K562 (cell line): Measurements from ENCODE around the gene C16orf78. TPM values are rescaled to one million over a fixed set of nuclear protein-coding genes. Genes with fewer than 3 reads are reported as not detected.

ENCODE experiments used
- ATAC-seq: fragments of 200-7000 bp; cut with Tn5 transposase; 3 replicates; pipeline ENCODE4 v1.9.1; 2020; ENCODE audit warnings: moderate library complexity
- BruUV-seq: library from RNA; stranded (reverse); fragments of 400-500 nt; replicated peaks from 2 replicates; lab custom pipeline; 2021; lab: Mats Ljungman, UMichigan
- CTCF ChIA-PET: fragments of 300-600 bp; formaldehyde crosslinking; extraction: SDS; loops from one replicate; lab custom pipeline; 2021; ENCODE audit warnings: low intra/inter-chr PET ratio; lab: Yijun Ruan, JAX
- POLR2A ChIA-PET: fragments of 300-600, 350-650 bp; sonication (Branson Sonifier 250); formaldehyde crosslinking; extraction: SDS; loops from one replicate; lab custom pipeline; 2021; ENCODE audit warnings: antibody characterized with exemption, inconsistent platforms; lab: Yijun Ruan, JAX
- DNase-seq, 4 experiments: peaks; one replicate each; pipeline versions ENCODE4 v3.0.0 to v3.0.0-alpha.2; 2011 to 2018; ENCODE audit warnings: low spot score in 3 of 4, mixed read lengths in 3 of 4; ENCODE audit errors: extremely low read depth in 1 of 4
- FAIRE-seq: peaks from 2 replicates; lab custom pipeline; 2011; peaks lifted over from hg19 to GRCh38; lab: Jason Lieb, UNC
- H2AFZ ChIP-seq: 2 replicates; pipeline ENCODE4 v1.6.0; 2011; ENCODE audit warnings: low read depth, low read length, control low read depth, inconsistent platforms
- H3K27ac ChIP-seq: fragments of 200-600 bp; 3 replicates; pipeline ENCODE4 v1.8.0; 2011; ENCODE audit warnings: low read depth, mild to moderate bottlenecking, control low read depth, inconsistent platforms, low read length, moderate library complexity, mixed read lengths; ENCODE audit errors: extremely low read depth
- H3K27me3 ChIP-seq, 2 experiments: fragments of 300-600 bp in 1 of 2; 2 replicates in 1 of 2; 3 replicates in 1 of 2; pipeline versions ENCODE4 v1.6.0 to v1.8.0; 2011; ENCODE audit warnings: inconsistent platforms in 2 of 2, low read length in 2 of 2, mild to moderate bottlenecking in 1 of 2, mixed read lengths in 1 of 2, moderate library complexity in 1 of 2; ENCODE audit not compliant: control insufficient read depth in 2 of 2, insufficient read depth in 2 of 2
- H3K36me3 ChIP-seq: fragments of 300-600 bp; 3 replicates; pipeline ENCODE4 v1.8.0; 2011; ENCODE audit warnings: mild to moderate bottlenecking, low read length, inconsistent platforms; ENCODE audit not compliant: control insufficient read depth, insufficient read depth
- H3K4me1 ChIP-seq, 2 experiments: fragments of 200-600 bp in 1 of 2; replicated peaks in 1 of 2; 2 replicates in 1 of 2; 3 replicates in 1 of 2; pipeline versions ENCODE4 v1.5.1 to v1.8.0; 2011; ENCODE audit warnings: inconsistent platforms in 2 of 2, low read length in 2 of 2, mild to moderate bottlenecking in 1 of 2, mixed read lengths in 1 of 2, moderate library complexity in 1 of 2; ENCODE audit not compliant: control insufficient read depth in 2 of 2, insufficient read depth in 2 of 2
- H3K4me2 ChIP-seq: 2 replicates; pipeline ENCODE4 v1.6.1; 2011; ENCODE audit warnings: low read length, control low read depth, inconsistent platforms, mixed read lengths; ENCODE audit not compliant: insufficient read depth
- H3K4me3 ChIP-seq: fragments of 200-600 bp; sonication (generic), shearing (Covaris generic); 2 replicates; pipeline ENCODE4 v1.5.1; 2016; ENCODE audit warnings: control low read depth, inconsistent platforms
- H3K79me2 ChIP-seq: fragments of 200-600 bp; 3 replicates; pipeline ENCODE4 v1.8.0; 2011; ENCODE audit warnings: low read length, inconsistent platforms; ENCODE audit not compliant: control insufficient read depth, insufficient read depth
- H3K9ac ChIP-seq, 2 experiments: 2 replicates each; pipeline versions ENCODE4 v1.6.0 to v1.6.1; 2011; ENCODE audit warnings: low read depth in 2 of 2, low read length in 2 of 2, control low read depth in 1 of 2, inconsistent platforms in 1 of 2, mild to moderate bottlenecking in 1 of 2, mixed read lengths in 1 of 2; ENCODE audit not compliant: insufficient read depth in 1 of 2
- H3K9me1 ChIP-seq: one replicate; pipeline ENCODE4 v1.6.0; 2011; ENCODE audit warnings: inconsistent platforms, mild to moderate bottlenecking, low read length, moderate library complexity; ENCODE audit not compliant: control insufficient read depth, insufficient read depth
- H3K9me3 ChIP-seq: replicated peaks from 2 replicates; pipeline ENCODE4 v1.5.1; 2011; ENCODE audit warnings: low read depth, low read length, inconsistent platforms; ENCODE audit not compliant: control insufficient read depth, insufficient read depth
- H4K20me1 ChIP-seq: replicated peaks from 2 replicates; pipeline ENCODE4 v1.6.1; 2011; ENCODE audit warnings: low read length, inconsistent platforms, mixed read lengths; ENCODE audit not compliant: control insufficient read depth, insufficient read depth
- BHLHE40 ChIP-seq: IDR thresholded peaks from 2 replicates; pipeline ENCODE4 v1.6.1; 2011; ENCODE audit warnings: low read length, improper control_type of control experiment
- CTCF ChIP-seq, 3 experiments: IDR thresholded peaks in 2 of 3; conservative IDR thresholded peaks in 1 of 3; 2 replicates each; pipeline ENCODE4 v1.5.1; 2011 to 2012; ENCODE audit warnings: low read length in 3 of 3, mild to moderate bottlenecking in 3 of 3, control low read depth in 2 of 3, improper control_type of control experiment in 1 of 3, inconsistent platforms in 1 of 3, low read depth in 1 of 3, mixed read lengths in 1 of 3, moderate library complexity in 1 of 3; ENCODE audit not compliant: insufficient read depth in 2 of 3
- FOXK2 ChIP-seq, 2 experiments: fragments of 450-650 bp; IDR thresholded peaks in 1 of 2; conservative IDR thresholded peaks in 1 of 2; 2 replicates each; pipeline ENCODE4 v1.6.1; 2016; ENCODE audit warnings: low read depth in 2 of 2, mild to moderate bottlenecking in 1 of 2
- KHSRP ChIP-seq: fragments of 450-650 bp; IDR thresholded peaks from 2 replicates; pipeline ENCODE4 v1.6.1; 2017
- WGBS: fragments of 100-300 bp; shearing (Covaris generic); methylation state at CpG from one replicate; pipeline ENCODE4 v1.1.6; 2016; ENCODE audit warnings: low coverage, mixed read lengths; ENCODE audit not compliant: insufficient coverage; ENCODE audit errors: missing lambda C conversion rate; 5-methylcytosine and 5-hydroxymethylcytosine counted together
- in situ Hi-C: fragments of 300-500 bp; cut with MboI; formaldehyde crosslinking; loops from 4 replicates; pipeline ENCODE4 v1.15.0; 2018; ENCODE audit warnings: inconsistent platforms, mixed read lengths
- intact Hi-C: fragments of 100-400 bp; cut with micrococcal nuclease; formaldehyde crosslinking; loops from 2 replicates; pipeline ENCODE4 v1.14.2; 2022
- polyA plus RNA-seq, 8 experiments: library from polyadenylated mRNA; depleted of rRNA in 4 of 8; stranded (reverse) in 5 of 8; unstranded in 3 of 8; fragments of >200 nt; fragmentation: Nextera tagmentation in 2 of 8; fragmentation: Illumina TruSeq in 1 of 8; extraction: Ambion mirVana in 2 of 8; extraction: Trizol in 1 of 8; gene quantifications; 2 replicates each; pipeline versions ENCODE4 v1.2.1 to v1.2.3, GENCODE V29; 2011 to 2014; ENCODE audit warnings: inconsistent platforms in 1 of 8, missing spikeins in 1 of 8
- total RNA-seq, 7 experiments: library from RNA; depleted of rRNA in 6 of 7; stranded (reverse); fragments of >200 nt in 6 of 7; fragmentation: Illumina TruSeq in 2 of 7; extraction: Trizol in 2 of 7; gene quantifications; 2 replicates each; pipeline versions ENCODE4 v1.2.1 to v1.2.3, GENCODE V29; 2011 to 2021; ENCODE audit warnings: low replicate concordance in 1 of 7

C16orf78 gene
- total and polyA plus RNA-seq, 9 of the 15 experiments (the other 6 are each of a cell fraction or from before 2014, with no cell fraction given), result not detected

- Histone ChIP-seq H4K20me1 (peaks cover 4% of the 10 kb centered on the region; the same call in 1 of the 2 replicates), H3K36me3 (no peaks in the 10 kb centered on the region), H3K27me3 (peaks cover 0 to 8% of the 10 kb centered on the region in 2 experiments; a peak in 2 of 5 replicates), H3K9me3 (no peaks in the 10 kb centered on the region), H3K4me1 (no peaks in the 10 kb centered on the region; a peak in 1 of 5 replicates), H3K79me2 (no peaks in the 10 kb centered on the region), H3K4me3 (no peak overlapping the region), H3K9ac (no peak overlapping the region), H3K27ac (no peak overlapping the region), H2AFZ (no peak overlapping the region), H3K9me1 (no peaks in the 10 kb centered on the region), H3K4me2 (no peak overlapping the region)
- ChIA-PET CTCF (no interaction called here), POLR2A (no interaction called here)
- intact Hi-C loops (no loop called here), in situ Hi-C loops (no loop called here)
- DNase-seq (no peak), ATAC-seq (no peak), FAIRE-seq (no peak)
- TF ChIP-seq FOXK2 (conservative IDR thresholded peaks at IDR 0.05 in 1 of 2, IDR thresholded peaks at IDR 0.05 in 1 of 2; ENCODE audit: low read depth in 2 of 2) (no peak), CTCF (IDR thresholded peaks at IDR 0.05 in 2 of 3, conservative IDR thresholded peaks at IDR 0.05 in 1 of 3; ENCODE audit: insufficient read depth in 2 of 3, low read depth in 1 of 3, low read length in 3 of 3) (no peak), BHLHE40 (no peak), KHSRP (no peak)
- WGBS, result 0% methylated on average over 6 of the region's 6 CpGs
- BruUV-seq, result no TSS peak
These were observed 35.7 kb upstream of the C16orf78 start for GRCh38 chr16:49337814-49338350.
